HepG2 (cell line): ENCODE results near the gene MTSS2. TPM values are rescaled to one million over a fixed set of nuclear protein-coding genes. Genes with fewer than 3 reads are reported as not detected.
A peak's percentile ranks its signal among the peaks of the same experiment; 100 is the strongest.

Experiments used
- ETS1 ChIP-seq: sonication (generic); formaldehyde crosslinking; IDR thresholded peaks from 2 replicates; pipeline ENCODE4 v1.4.0; 2020; ENCODE audit warnings: missing genetic modification reagents
- HNF4A ChIP-seq: sonication (generic); formaldehyde crosslinking; IDR thresholded peaks from 2 replicates; pipeline ENCODE4 v1.4.0; 2020; ENCODE audit warnings: missing genetic modification reagents
- MTA1 ChIP-seq: sonication (generic); formaldehyde crosslinking; IDR thresholded peaks from 2 replicates; pipeline ENCODE4 v1.4.0; 2020; ENCODE audit warnings: missing genetic modification reagents, mild to moderate bottlenecking, borderline replicate concordance
- MYC ChIP-seq: sonication (generic); formaldehyde crosslinking; IDR thresholded peaks from 2 replicates; pipeline ENCODE4 v1.9.0; 2021; ENCODE audit warnings: missing genetic modification reagents, borderline replicate concordance
- PLRG1 ChIP-seq: fragments of 450-650 bp; conservative IDR thresholded peaks from 2 replicates; pipeline ENCODE4 v1.6.1; 2016
- RFX5 ChIP-seq: IDR thresholded peaks from 2 replicates; pipeline ENCODE4 v1.6.1; 2011; ENCODE audit warnings: low read depth, low read length, improper control_type of control experiment
- TBL1XR1 ChIP-seq: fragments of 150-350 bp; IDR thresholded peaks from 2 replicates; pipeline ENCODE4 v1.6.1; 2014; ENCODE audit warnings: borderline replicate concordance, low read length; ENCODE audit not compliant: partially characterized antibody
- TFAP4 ChIP-seq: sonication (generic); IDR thresholded peaks from 2 replicates; pipeline ENCODE4 v1.6.1; 2016; ENCODE audit warnings: low read depth, borderline replicate concordance
- TGIF2 ChIP-seq: IDR thresholded peaks from 2 replicates; pipeline ENCODE4 v1.6.1; 2016; ENCODE audit warnings: control low read depth, missing compliant biosample characterization
- U2AF1 ChIP-seq: fragments of 200-400 bp; formaldehyde crosslinking; optimal IDR thresholded peaks from 2 replicates; pipeline ENCODE3; 2017; ENCODE audit warnings: mild to moderate bottlenecking, low read depth, low read length
- XRCC5 ChIP-seq: fragments of 200-400 bp; formaldehyde crosslinking; optimal IDR thresholded peaks from 2 replicates; pipeline ENCODE3; 2017; ENCODE audit warnings: mild to moderate bottlenecking, low read length
- YEATS2 ChIP-seq: sonication (generic); formaldehyde crosslinking; IDR thresholded peaks from 2 replicates; pipeline ENCODE4 v1.4.0; 2020; ENCODE audit warnings: missing genetic modification reagents, borderline replicate concordance
- ZMYM3 ChIP-seq: sonication (generic); formaldehyde crosslinking; IDR thresholded peaks from 2 replicates; pipeline ENCODE4 v1.5.1; 2020; ENCODE audit warnings: mild to moderate bottlenecking, missing genetic modification reagents
- ZNF142 ChIP-seq: sonication (generic); formaldehyde crosslinking; IDR thresholded peaks from 2 replicates; pipeline ENCODE4 v1.4.0; 2020; ENCODE audit warnings: missing genetic modification reagents
- ZNF441 ChIP-seq: sonication (generic); formaldehyde crosslinking; IDR thresholded peaks from 2 replicates; pipeline ENCODE4 v1.7.0; 2021; ENCODE audit warnings: missing genetic modification reagents, borderline replicate concordance
- ZNF446 ChIP-seq: sonication (generic); formaldehyde crosslinking; IDR thresholded peaks from 2 replicates; pipeline ENCODE4 v1.5.0; 2020; ENCODE audit warnings: mild to moderate bottlenecking, missing genetic modification reagents
- ZNF580 ChIP-seq: IDR thresholded peaks from 2 replicates; pipeline ENCODE4 v1.6.1; 2016; ENCODE audit warnings: low read depth, borderline replicate concordance
- ZNF589 ChIP-seq: sonication (generic); formaldehyde crosslinking; conservative IDR thresholded peaks from 2 replicates; pipeline ENCODE4 v1.8.0; 2022; ENCODE audit warnings: mild to moderate bottlenecking, moderate library complexity, missing genetic modification reagents
- ZNF660 ChIP-seq: sonication (generic); formaldehyde crosslinking; IDR thresholded peaks from 2 replicates; pipeline ENCODE4 v1.5.1; 2020; ENCODE audit warnings: mild to moderate bottlenecking, low read depth, missing genetic modification reagents, borderline replicate concordance
- polyA plus RNA-seq, 8 experiments: library from polyadenylated mRNA; depleted of rRNA in 3 of 8; stranded (reverse) in 7 of 8; unstranded in 1 of 8; fragments of >200 nt; fragmentation: Illumina TruSeq in 4 of 8; extraction: Trizol in 4 of 8; gene quantifications; 2 replicates each; pipeline versions ENCODE4 v1.2.1 to v1.2.3, GENCODE V29; 2011 to 2016; ENCODE audit warnings: low read depth in 4 of 8, missing spikeins in 1 of 8, mixed read lengths in 1 of 8; ENCODE audit not compliant: insufficient read depth in 1 of 8
- total RNA-seq, 5 experiments: library from RNA; depleted of rRNA; stranded (reverse); fragments of >200 nt; fragmentation: Illumina TruSeq; extraction: Trizol; gene quantifications; 2 replicates each; pipeline ENCODE4 v1.2.3, GENCODE V29; 2016; ENCODE audit warnings: low read depth in 1 of 5

MTSS2 gene
- total and polyA plus RNA-seq, 2 of the 13 experiments (the other 11 are each of a cell fraction or from before 2014, with no cell fraction given) = 132 to 242 TPM

- TF ChIP-seq TGIF2 (CRISPR knock-in tag) (peak; percentile 47; the same call in 1 of the 2 replicates), ZNF580 (0 out of 2 replicates have a peak, but pooled peaks have one; percentile 1), ZNF441 (CRISPR knock-in tag) (no peak), XRCC5 (peak; percentile 79), ETS1 (CRISPR knock-in tag) (no peak), U2AF1 (peak; percentile 36), MTA1 (CRISPR knock-in tag) (peak; percentile 95), RFX5 (no peak), ZNF142 (CRISPR knock-in tag) (peak; percentile 44; the same call in 1 of the 2 replicates), ZNF446 (CRISPR knock-in tag) (peak; percentile 57; the same call in 1 of the 2 replicates), PLRG1 (no peak), MYC (CRISPR knock-in tag) (peak; percentile 63), ZNF660 (no peak), TFAP4 (peak; percentile 7; the same call in 1 of the 2 replicates), TBL1XR1 (peak; percentile 35), YEATS2 (CRISPR knock-in tag) (0 out of 2 replicates have a peak, but pooled peaks have one; percentile 13), HNF4A (CRISPR knock-in tag) (peak; percentile 79), ZMYM3 (peak; percentile 8; the same call in 1 of the 2 replicates), ZNF589 (CRISPR knock-in tag) (no peak)
These were observed 4.2 kb downstream of the MTSS2 start (continued) for GRCh38 chr16:70681382-70682238.
